ENCODE data around the gene GRM8. TPM values are rescaled to one million over a fixed set of nuclear protein-coding genes. Genes with fewer than 3 reads are reported as not detected.

Gene GRM8
- total RNA-seq, 1 donor from 2014 or later = 0.51 TPM

GRCh38 chr7:127154101-127154500, 98.6 kb downstream of the GRM8 start:
- TF ChIP-seq CTCF (IDR thresholded peaks at IDR 0.05) = no peak
- Mint-ChIP-seq H3K27ac (ENCODE audit: unreplicated experiment) (no peak overlapping the region), H3K9me3 (ENCODE audit: unreplicated experiment) (no peaks in the 10 kb centered on the region), H3K36me3 (ENCODE audit: unreplicated experiment) (no peaks in the 10 kb centered on the region), H3K27me3 (ENCODE audit: unreplicated experiment) (no peaks in the 10 kb centered on the region), H3K4me3 (ENCODE audit: unreplicated experiment) (no peak overlapping the region), H3K4me1 (ENCODE audit: unreplicated experiment) (no peaks in the 10 kb centered on the region)
- DNase-seq (ENCODE audit: extremely low spot score, unreplicated experiment) = no peak

DNA sequence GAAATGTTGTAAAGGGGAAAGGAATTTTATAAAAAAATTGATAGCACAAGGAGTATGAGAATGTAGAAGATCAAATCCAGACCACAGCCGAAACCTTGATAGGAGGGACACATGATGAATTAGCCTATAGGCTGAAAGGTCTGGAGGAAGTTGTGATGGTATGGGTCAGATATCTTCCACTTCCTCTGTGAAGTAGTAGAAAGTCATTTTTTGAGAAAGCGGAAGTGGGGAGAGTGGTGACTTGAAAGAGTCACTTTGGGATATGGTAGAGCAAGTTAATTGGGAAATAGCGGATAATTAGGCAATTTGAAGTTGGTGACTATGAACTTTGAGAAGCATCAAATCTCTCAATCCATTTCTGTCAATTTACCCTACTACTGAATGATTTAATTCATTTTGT, 99.4 kb downstream of the GRM8 start:
- no peak for TF ChIP-seq CTCF (IDR thresholded peaks at IDR 0.05)
- Mint-ChIP-seq H3K27ac (ENCODE audit: unreplicated experiment) (no peak overlapping the region), H3K36me3 (ENCODE audit: unreplicated experiment) (no peaks in the 10 kb centered on the region), H3K4me3 (ENCODE audit: unreplicated experiment) (no peak overlapping the region), H3K9me3 (ENCODE audit: unreplicated experiment) (no peaks in the 10 kb centered on the region), H3K27me3 (ENCODE audit: unreplicated experiment) (no peaks in the 10 kb centered on the region), H3K4me1 (ENCODE audit: unreplicated experiment) (no peaks in the 10 kb centered on the region)
- DNase-seq (ENCODE audit: extremely low spot score, unreplicated experiment) = no peak

DNA sequence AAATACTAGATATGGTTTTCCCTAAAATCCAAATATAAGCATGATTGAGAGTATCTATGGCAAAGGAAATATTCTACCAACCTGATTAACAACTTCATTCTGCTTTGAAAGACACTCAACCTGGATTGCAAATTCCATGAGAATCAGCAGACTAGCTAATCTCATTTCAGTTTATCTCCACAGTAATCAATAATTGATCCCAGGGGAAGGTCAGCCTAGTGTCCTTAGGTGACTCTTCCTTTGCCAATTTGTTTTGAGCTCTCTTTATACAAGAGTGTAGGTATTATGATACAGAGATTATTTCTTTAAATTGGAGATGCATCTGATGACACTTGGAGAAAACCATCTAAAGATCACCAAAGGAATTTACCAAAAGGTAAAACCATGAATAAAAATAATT, 100.3 kb downstream of the GRM8 start:
- H3K9me3 Mint-ChIP-seq (ENCODE audit: unreplicated experiment) = no peaks in the 10 kb centered on the region
- DNase-seq (ENCODE audit: extremely low spot score, unreplicated experiment) = no peak
- H3K4me3 Mint-ChIP-seq (ENCODE audit: unreplicated experiment) = no peak overlapping the region
- H3K4me1 Mint-ChIP-seq (ENCODE audit: unreplicated experiment) = no peaks in the 10 kb centered on the region
- no peak for TF ChIP-seq CTCF (IDR thresholded peaks at IDR 0.05)
- no peaks in the 10 kb centered on the region for H3K36me3 Mint-ChIP-seq (ENCODE audit: unreplicated experiment)
- H3K27ac Mint-ChIP-seq (ENCODE audit: unreplicated experiment) = no peak overlapping the region
- no peaks in the 10 kb centered on the region for H3K27me3 Mint-ChIP-seq (ENCODE audit: unreplicated experiment)

- Mint-ChIP-seq H3K9me3 (ENCODE audit: unreplicated experiment) (no peaks in the 10 kb centered on the region), H3K4me1 (ENCODE audit: unreplicated experiment) (no peaks in the 10 kb centered on the region), H3K27ac (ENCODE audit: unreplicated experiment) (no peak overlapping the region)
These were observed 101.4 kb downstream of the GRM8 start for GRCh38 chr7:127151379-127151778.

DNA sequence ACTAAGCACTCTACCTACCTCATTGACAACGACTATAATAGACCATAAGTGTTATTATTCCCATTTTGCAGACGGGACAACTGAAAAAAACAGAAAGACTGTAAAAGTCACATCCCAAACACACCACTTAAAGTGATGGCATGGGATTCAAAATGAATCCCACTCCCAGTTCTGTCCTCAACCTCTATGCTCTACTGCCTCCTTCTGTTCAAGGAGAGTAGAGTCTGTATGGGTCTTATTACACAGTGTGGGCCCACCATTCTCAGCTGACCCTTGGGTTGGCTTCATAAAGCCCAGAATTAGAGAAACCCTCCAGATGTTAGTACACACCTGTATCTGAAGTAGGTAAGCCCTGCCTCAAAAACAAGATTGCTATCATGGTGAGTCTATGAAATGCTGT, 102.2 kb downstream of the GRM8 start:
- Mint-ChIP-seq H3K4me3 (ENCODE audit: unreplicated experiment) (no peak overlapping the region), H3K27me3 (ENCODE audit: unreplicated experiment) (no peaks in the 10 kb centered on the region), H3K4me1 (ENCODE audit: unreplicated experiment) (no peaks in the 10 kb centered on the region), H3K36me3 (ENCODE audit: unreplicated experiment) (no peaks in the 10 kb centered on the region), H3K27ac (ENCODE audit: unreplicated experiment) (no peak overlapping the region), H3K9me3 (ENCODE audit: unreplicated experiment) (no peaks in the 10 kb centered on the region)
- no peak for TF ChIP-seq CTCF (IDR thresholded peaks at IDR 0.05)
- no peak for DNase-seq (ENCODE audit: extremely low spot score, unreplicated experiment)

More at GRCh38 chr7:127151379-127151778, 101.4 kb downstream of the GRM8 start:
- Mint-ChIP-seq H3K27me3 (ENCODE audit: unreplicated experiment) (no peaks in the 10 kb centered on the region), H3K4me3 (ENCODE audit: unreplicated experiment) (no peak overlapping the region), H3K36me3 (ENCODE audit: unreplicated experiment) (no peaks in the 10 kb centered on the region)
- DNase-seq (ENCODE audit: extremely low spot score, unreplicated experiment) = no peak
- no peak for TF ChIP-seq CTCF (IDR thresholded peaks at IDR 0.05)
